Germinal center (tissue), 1 donor: Measurements from ENCODE around the gene CCDC24.

ENCODE experiments used
- DNase-seq: peaks from one replicate; pipeline ENCODE4 v3.0.0; 2012; ENCODE audit warnings: mixed read lengths, low spot score

CCDC24 gene

DNA sequence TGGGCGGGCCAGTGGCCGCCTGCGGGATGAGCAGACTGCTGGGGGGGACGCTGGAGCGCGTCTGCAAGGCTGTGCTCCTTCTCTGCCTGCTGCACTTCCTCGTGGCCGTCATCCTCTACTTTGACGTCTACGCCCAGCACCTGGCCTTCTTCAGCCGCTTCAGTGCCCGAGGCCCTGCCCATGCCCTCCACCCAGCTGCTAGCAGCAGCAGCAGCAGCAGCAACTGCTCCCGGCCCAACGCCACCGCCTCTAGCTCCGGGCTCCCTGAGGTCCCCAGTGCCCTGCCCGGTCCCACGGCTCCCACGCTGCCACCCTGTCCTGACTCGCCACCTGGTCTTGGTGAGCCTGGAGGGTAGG is 10.3 kb upstream of the CCDC24 start:
- DNase-seq: no peak

DNA sequence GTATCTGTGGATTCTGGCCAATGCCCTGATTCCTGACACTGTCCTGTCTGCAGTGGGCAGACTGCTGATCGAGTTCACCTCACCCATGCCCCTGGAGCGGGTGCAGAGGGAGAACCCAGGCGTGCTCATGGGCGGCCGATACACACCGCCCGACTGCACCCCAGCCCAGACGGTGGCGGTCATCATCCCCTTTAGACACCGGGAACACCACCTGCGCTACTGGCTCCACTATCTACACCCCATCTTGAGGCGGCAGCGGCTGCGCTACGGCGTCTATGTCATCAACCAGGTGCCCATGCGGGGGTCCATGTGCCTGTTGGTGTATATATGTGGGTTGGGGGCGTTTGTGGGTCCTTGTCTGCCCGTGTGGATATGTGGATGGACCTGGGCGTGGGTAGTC is 9.8 kb upstream of the CCDC24 start:
- no peak for DNase-seq

DNA sequence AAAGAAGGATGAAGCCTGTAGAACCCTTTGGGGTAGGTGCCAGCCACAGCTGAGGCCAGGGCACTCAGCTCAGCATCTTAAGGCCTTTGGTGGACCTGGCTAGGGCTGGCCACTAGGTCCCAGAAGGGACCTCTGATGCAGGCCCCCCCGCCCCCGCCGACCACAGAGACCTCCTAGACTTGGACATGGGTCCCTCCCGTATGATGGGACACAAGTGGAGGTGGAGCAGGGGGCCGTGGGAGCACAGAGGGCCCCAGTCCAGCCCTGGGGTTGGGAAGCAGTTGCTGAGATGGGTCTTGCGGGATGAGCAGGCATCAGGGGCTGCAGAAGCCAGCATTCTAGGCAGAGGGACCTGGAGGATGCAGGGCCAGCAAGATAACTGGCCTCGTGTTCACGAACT is 9.2 kb upstream of the CCDC24 start:
- no peak for DNase-seq

DNA sequence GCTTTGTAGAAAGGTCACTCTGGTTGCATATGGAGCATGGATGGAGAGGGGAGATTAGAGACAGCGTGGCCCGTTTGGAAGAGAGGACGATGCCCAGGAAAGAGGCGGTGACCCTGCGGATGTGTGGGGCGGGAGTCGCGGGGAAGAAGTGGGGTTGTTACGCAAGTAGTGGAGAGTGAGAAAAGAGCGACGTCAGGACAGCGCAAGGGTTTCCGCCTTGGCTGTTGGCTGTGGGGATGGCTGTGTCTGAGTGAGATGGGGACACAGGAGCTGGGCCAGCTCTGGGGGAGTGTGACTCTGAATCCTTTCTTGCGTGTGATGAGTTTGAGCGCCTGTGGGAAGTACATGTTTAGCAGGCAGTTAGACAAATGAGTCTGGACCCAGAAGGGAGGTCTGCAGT is 8.6 kb upstream of the CCDC24 start:
- DNase-seq: no peak

DNA sequence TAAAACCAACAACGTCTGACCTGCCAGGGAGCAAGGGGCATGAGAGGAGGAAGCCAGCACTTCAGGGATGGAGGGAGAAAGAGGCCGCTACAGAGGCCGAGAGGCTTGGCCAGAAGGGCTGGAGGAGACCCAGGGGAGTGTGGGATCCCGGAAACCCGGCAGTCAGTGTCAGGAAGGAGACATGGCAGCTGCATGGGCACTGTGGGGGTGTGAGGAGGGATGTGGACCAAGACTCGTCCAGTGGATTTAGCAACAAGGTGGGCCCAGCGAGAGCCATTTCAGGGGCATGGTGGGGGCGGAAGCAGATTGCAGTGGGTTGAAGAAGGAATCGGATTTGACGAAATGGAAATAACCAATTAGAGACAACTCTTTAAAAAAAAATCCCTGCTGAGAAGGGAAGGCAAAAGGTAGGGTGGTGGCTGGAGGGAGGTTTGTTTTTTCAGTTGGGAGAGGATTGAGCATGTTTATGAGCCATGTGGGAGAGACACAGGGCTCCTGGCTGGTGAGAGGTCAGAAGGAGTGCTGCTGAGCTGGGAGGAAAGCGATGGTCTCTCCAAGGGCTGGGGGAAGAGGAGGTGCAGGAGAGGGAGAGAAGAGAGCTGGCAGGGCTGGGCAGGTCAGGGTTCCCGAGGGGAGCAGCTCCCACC is 8.0 kb upstream of the CCDC24 start:
- DNase-seq: no peak

DNA sequence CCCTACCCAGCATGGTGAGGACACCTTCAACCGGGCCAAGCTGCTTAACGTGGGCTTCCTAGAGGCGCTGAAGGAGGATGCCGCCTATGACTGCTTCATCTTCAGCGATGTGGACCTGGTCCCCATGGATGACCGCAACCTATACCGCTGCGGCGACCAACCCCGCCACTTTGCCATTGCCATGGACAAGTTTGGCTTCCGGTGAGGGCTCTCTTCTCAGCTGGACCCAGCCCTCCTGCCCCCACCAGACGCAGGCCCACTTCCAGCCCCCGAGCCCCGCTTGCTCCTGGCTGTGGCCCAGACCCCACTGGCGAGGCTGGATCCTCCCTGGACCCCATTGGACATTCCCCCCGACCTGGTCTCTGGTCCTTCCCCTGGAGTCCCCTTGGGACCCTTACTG is 6.5 kb upstream of the CCDC24 start:
- no peak for DNase-seq

DNA sequence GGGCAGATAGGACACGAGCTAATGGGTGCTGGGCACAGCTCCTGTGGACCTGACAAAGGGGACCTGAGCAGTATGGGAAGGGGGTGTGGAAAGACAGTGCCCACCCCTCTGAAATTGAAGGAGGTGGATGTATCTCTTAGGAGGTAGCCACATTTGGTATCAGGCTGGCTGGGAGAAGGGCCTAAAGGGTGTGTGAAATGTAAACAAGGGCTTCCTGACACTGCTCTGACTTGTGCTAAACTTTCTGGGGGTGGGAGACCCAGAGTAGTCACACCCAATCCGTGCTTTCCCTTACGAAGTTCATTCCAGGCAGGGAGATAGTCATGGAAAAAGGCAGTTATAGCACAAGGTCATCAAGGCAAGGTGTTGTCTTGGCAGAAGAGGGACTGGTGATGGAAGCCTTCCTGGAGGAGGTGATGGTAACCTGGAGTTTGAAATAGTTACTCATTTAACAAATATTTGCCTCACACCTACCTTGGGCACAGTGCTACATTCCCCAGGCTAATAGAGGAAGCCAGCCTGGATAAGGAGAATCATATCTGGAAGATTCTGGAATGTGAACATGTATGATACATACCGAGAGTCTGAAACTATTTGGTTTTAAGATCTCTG is 5.3 kb upstream of the CCDC24 start:
- no peak for DNase-seq

DNA sequence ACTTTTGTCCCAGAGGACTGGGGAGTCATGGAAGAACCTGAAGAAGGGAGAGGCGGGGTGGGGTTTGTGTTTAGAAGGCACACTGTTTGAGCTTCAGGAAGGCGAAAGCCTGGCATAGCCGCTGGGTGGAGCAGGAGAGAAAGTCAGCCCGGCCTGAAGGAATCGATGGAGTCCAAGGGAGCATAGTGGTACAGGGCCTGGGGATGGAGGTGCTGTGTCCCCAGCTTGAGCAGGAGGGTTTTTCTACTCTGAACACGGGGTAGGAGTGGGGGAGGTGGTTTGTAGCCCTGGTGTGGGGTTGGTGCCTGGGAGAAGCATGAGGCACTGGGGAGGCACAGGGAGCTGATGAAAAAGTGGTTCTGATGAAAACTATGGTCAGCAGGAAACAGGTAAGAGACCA is 4.7 kb upstream of the CCDC24 start:
- no peak for DNase-seq

DNA sequence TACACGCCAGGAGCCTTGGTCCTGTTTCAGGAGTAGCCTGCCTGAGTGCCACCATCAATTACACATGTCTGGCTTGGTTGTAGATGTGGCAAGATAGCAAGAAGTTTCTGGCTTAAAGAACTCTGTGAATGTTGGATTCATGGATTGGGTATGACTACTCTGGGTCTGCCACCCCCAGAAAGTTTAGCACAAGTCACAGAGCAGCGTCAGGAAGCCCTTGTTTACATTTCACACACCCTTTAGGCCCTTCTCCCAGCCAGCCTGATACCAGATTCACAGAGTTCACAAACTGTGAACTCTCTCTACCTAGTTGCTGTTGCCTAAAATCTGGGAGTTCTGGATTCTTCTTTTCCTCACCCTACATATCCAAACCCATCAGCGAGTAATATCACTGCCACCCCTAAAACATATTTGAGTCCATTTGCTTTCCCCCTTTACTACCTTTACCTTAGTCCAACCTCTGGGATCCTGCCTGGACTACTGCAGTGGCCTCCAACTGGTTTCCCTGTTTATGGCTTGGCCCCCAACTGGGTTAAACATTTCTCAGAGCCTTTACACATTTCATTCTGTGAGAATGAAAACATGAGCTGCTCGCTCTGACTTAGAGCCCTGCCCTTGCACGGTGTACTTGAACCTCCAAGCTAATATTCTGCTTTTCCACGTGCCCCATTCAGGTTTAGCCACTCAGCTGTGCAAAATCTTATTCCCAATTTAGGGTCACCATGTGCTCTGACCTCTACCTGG is 4.1 kb upstream of the CCDC24 start:
- DNase-seq: no peak

DNA sequence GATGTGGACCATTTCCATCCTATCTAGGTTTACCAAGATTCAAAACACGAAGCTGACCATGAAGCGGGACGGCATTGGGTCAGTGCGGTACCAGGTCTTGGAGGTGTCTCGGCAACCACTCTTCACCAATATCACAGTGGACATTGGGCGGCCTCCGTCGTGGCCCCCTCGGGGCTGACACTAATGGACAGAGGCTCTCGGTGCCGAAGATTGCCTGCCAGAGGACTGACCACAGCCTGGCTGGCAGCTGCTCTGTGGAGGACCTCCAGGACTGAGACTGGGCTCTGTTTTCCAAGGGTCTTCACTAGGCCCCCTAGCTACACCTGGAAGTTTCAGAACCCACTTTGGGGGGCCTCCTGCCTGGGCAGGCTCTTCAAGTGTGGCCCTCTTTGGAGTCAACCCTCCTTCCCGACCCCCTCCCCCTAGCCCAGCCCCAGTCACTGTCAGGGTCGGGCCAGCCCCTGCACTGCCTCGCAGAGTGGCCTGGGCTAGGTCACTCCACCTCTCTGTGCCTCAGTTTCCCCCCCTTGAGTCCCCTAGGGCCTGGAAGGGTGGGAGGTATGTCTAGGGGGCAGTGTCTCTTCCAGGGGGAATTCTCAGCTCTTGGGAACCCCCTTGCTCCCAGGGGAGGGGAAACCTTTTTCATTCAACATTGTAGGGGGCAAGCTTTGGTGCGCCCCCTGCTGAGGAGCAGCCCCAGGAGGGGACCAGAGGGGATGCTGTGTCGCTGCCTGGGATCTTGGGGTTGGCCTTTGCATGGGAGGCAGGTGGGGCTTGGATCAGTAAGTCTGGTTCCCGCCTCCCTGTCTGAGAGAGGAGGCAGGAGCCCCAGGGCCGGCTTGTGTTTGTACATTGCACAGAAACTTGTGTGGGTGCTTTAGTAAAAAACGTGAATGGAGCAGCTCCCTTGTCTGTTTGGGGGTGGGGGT is 864 bp upstream of the CCDC24 start:
- no peak for DNase-seq

DNA sequence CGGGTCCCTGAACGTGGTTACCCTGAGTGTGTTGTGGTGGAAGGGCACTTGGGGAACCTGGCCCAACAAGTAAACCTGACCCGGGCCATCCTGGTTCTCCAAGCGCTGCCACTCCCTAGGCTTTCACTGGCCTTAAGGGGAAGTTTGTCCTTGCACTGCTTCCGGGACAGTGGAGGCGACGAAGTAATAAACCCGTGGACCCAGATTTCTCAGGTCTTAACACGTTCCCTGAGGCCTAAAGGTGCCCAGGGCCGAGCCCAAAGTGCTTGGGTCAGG is 261 bp upstream of the CCDC24 start:
- DNase-seq: no peak

DNA sequence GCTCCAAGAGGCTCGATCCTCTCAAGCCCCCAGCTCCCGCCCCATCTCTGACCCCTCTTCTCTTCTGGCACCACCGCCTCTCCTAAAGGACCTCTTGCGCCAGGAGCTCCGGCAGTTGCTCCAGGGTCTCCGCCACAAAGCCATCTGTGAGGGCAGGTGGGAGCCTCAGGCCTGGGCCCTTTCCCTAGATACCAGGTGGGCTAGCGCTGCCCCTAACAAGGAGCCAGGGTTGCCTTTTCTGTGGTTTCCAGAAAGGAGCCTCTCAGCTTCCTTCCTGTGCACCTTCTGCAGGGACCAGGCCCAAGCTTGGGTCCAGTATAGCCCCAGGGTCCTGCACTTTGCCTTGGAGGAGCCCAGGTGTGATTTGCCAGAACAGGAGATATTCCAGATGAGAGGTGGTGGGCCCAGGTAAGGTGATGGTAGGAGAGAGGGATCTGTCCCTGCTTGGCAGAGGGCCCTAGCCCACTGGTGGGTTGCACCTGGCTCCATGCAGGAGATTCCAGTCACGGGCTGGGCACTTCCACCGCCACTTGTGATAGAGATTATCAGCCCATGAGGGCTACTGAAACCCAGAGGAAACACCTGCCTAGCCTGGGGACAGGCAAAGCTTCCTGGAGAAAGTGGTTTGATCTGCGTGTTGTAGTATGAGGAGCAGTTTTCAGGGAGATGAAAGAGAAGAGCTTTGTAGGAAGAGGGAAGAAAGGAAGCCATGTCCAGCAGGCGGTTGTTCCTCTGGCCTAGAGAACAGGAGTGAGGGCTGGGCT is 1.0 kb downstream of the CCDC24 start:
- DNase-seq: no peak

DNA sequence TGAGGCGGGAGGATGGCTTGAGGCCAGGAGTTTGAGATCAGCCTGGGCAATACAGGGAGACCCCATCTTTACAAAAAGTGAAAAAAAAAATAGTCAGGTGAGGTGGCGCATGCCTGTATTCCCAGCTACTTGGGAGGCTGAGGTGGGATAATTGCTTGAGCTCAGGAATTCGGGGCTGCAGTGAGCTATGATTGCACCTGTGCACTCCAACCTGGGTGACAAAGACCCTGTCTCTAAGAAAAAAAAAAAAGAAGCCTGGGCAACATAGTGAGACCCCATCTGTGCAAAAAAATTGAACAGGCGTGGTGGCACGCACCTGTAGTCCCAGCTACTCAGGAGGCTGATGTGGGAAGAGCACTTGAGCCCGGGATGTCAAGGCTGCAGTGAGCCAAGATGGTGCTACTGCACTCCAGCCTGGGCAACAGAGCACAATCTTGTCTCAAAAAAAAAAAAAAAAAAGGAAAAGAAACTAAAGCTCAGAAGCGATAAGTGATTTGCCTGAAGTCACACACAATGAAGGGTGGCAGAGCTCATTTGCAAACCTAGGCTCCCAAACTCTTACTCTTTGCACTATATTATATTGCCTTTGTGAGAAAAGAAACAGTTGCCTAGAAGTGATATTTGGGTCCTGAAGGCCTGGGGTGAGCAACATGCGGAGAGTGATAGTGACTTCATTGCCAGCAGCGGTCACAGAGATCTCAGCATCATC is 2.0 kb downstream of the CCDC24 start:
- DNase-seq: peak; percentile 64

DNA sequence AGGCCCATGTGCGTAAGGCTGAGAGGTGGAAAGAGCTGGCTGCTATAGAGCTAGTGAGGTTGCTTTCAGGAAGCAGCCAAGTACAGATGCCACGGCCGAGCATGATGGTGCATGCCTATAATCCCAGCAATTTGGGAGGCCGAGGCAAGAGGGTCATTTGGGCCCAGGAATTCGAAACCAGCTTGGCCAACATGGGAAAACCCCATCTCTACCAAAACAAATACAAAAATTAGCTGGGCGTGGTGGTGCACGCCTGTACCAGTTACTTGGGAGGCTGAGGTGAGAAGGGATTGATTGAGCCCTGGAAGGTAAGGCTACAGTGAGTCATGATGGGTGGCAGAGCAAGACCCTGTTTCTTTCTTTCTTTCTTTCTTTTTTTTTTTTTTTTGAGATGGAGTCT is 2.7 kb downstream of the CCDC24 start:
- no peak for DNase-seq

DNA sequence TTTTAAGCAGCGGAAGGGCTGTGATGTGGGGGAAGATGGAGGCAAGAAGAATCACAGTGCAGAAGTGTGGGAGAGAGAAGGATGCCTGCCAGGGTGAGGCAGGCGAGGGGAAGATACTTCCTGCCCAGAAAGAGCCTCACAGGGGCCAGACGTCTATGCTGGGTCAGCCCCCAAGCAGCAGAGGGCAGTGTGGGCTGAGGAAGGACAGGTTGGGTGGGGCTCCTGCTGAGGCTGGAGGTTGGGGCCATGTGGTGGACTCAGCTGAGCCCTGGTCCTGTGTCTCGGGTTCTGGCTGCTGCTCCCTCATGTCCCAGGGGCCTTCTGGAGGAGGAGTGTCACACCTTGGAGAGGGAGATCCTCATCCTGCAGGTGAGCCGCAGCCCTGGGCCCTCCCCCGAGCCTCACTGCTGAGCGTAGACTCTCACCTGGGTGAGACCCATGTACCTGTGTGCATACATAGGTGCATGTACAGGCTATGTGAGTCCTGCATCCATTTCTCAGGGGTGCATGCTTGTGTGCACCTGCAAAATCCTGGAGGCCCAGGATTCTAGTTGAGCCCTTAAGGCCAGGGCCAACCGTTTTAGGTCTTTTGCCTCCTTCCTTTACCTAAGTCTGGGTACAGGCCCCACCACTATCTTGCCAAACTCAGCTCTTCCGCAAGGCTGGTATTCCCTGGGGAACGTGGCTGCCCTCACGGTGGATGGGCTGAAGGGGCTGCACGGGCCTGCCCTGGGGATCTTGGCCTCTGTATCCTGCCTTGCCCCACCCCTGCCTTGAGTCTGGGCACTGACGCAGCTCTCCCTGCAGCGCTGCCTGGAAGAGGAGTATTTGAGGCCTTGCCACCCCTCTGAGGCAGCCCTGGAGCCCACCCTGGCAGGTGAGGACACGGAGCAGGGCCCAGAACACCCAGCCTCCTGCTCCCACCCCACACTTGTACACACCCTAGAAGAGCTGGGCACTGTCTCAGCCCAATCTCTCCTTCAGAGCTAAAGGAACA is 3.7 kb downstream of the CCDC24 start:
- no peak for DNase-seq

DNA sequence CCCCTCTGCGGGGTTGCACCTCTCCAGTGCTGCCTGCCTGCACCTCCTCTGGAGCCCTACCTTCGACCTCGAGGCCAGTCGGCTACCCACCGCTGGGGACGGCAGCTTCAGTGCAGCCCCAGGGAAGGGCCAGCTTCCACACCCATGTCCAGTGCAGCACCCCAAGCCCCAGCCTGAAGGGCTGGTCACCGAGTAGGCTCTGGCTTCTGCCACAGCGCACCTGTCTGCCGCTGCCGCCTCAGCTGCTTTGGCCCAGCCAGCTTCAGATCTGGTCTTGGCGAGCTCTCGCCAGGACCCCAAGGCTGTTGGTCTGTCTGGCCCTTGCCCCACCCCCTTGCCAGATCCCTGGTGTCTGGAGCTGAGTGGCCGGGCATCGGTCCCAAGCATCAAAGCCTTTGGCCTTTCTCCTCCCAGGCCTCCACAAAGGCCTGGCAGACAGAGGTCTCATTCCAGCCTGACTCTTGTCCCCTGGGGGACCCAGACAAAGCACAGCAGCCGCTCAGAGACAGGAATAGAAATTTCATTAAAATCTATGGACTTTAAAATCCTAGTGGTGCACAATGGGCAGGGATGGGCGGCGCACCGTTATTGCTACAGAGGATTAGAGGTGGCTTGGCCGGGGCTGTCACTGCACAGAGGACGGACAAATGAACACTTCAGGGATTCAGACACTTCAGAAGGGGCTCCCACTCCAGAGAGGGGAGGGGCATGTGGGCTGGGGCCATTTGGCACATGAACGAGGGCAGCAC is 4.8 kb downstream of the CCDC24 start:
- no peak for DNase-seq

DNA sequence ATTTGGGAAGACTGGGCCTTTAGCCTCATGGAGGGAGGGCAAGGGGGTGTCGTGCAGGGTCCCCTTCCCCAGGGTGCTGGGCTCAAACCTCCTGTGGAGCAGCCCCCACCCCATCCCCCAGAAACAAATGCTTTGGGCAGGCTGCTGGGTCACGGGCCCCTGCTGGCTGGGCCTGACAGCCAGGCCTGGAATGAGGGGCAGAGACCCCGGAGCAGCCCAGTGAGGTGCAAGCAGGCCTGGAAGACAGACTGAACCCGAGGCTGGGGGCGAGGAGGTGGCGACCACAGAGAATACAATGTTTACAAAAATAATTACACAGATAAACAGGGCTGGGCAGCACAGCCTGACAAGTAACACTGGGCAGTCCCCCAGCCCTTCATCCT is 5.3 kb downstream of the CCDC24 start:
- no peak for DNase-seq

DNA sequence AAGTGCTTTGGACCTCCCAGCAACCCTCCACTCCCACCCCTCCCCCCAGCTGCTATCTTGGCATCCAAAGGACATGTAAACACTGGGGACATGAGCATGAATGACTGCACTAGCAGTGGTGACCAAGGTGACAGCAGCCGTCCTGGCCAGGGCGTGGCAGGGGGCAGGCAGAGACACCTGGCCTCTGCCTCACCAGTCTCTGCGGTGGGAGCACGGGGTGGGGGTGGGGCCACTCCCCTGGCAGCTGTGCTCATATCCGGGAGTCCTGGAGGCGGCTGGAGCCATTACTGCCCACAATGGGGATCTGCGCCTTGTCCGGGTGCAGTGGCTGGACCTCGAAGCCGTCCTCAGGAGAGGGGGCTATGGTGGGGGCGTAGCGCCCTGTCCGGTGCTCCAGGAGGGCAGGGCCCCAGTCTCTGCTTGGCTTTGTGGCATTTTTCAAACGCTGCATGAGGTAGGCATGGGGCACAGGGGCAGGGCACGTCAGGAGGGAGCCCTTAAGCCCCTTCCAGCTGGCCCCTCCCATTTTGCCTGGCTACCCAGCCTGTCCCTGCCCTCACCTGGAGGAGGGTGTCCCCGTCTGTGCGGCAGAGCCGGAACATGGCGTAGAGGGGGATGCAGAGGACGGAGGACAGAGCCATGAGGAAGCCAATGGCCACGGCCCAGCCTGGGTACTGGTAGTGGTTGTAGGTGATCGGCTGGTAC is 6.0 kb downstream of the CCDC24 start:
- no peak for DNase-seq

DNA sequence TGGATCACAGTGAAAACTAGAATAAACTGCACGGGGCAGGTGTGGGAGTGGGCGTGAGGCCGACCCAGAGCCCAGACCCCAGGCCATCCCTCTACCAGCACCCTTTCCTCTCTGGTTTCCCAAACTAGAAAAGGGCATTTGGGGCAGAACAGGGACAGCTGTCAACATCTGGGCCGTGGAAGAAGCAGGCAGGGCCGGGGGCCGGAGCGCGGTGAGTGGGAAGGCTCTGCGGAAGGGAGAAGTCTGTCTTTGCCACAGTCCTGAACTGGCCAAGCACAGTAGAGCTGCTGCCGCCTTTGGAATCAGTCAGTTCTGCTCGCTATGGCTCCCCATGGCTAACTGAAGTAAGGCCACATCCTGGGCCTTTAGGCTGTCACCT is 6.6 kb downstream of the CCDC24 start:
- DNase-seq: no peak
